ENCODE measurements around the gene CTU2. TPM values are rescaled to one million over a fixed set of nuclear protein-coding genes. Genes with fewer than 3 reads are reported as not detected.

The CTU2 gene
- total and polyA plus RNA-seq, 2 of the 8 experiments (the other 6 are each of a cell fraction or from before 2014, with no cell fraction given) = 32.7 to 42.9 TPM

GRCh38 chr16:88695753-88696152 lies 10.6 kb upstream of the CTU2 start (continued):
- TF ChIP-seq SIX5 (IDR thresholded peaks at IDR 0.05; ENCODE audit: low read depth, low read length) (no peak), KDM1A (IDR thresholded peaks at IDR 0.05; ENCODE audit: borderline replicate concordance, low read length) (no peak)

Data from H1 (cell line).